Glutamatergic neuron (in vitro differentiated cells): ENCODE measurements around the gene ACAP1. TPM values are rescaled to one million over a fixed set of nuclear protein-coding genes. Genes with fewer than 3 reads are reported as not detected.

Experiments
- DNase-seq: peaks from one replicate; pipeline ENCODE4 v3.0.0; 2022
- H3K27ac Mint-ChIP-seq: one replicate; pipeline ENCODE4 v1.8.0; 2020; ENCODE audit warnings: mild to moderate bottlenecking, mixed read lengths, inconsistent platforms; ENCODE audit not compliant: unreplicated experiment
- H3K27me3 Mint-ChIP-seq: one replicate; pipeline ENCODE4 v1.8.0; 2020; ENCODE audit warnings: mild to moderate bottlenecking, moderate library complexity, mixed read lengths, inconsistent platforms; ENCODE audit not compliant: unreplicated experiment
- H3K36me3 Mint-ChIP-seq: one replicate; pipeline ENCODE4 v1.8.0; 2020; ENCODE audit warnings: mild to moderate bottlenecking, mixed read lengths, inconsistent platforms; ENCODE audit not compliant: unreplicated experiment
- H3K4me1 Mint-ChIP-seq: one replicate; pipeline ENCODE4 v1.8.0; 2020; ENCODE audit warnings: mild to moderate bottlenecking, low read depth, mixed read lengths, inconsistent platforms; ENCODE audit not compliant: unreplicated experiment
- H3K4me3 Mint-ChIP-seq: one replicate; pipeline ENCODE4 v1.8.0; 2020; ENCODE audit warnings: mild to moderate bottlenecking, mixed read lengths, inconsistent platforms; ENCODE audit not compliant: unreplicated experiment
- H3K9me3 Mint-ChIP-seq: one replicate; pipeline ENCODE4 v1.8.0; 2020; ENCODE audit warnings: mild to moderate bottlenecking, moderate library complexity, mixed read lengths, inconsistent platforms; ENCODE audit not compliant: unreplicated experiment
- total RNA-seq: library from RNA; stranded (reverse); fragmentation: NEBNext Ultra II Directional; extraction: Animal tissue kit (Norgen Biotek cat#: 25700); gene quantifications from one replicate; pipeline ENCODE4 v1.2.1, GENCODE V29; 2021; ENCODE audit not compliant: unreplicated experiment
- TF ChIP-seq, protein P1 (sequence below): fragments of 200-600 bp; sonication (generic); IDR thresholded peaks from one replicate; pipeline ENCODE4 v1.5.0; 2021; ENCODE audit not compliant: partially characterized antibody, unreplicated experiment

The ACAP1 gene
- total RNA-seq, 1 donor from 2014 or later = not detected

- no peak overlapping the region for H3K4me3 Mint-ChIP-seq
- peaks cover 21% of the 10 kb centered on the region for H3K9me3 Mint-ChIP-seq
- TF ChIP-seq, protein P1, sequence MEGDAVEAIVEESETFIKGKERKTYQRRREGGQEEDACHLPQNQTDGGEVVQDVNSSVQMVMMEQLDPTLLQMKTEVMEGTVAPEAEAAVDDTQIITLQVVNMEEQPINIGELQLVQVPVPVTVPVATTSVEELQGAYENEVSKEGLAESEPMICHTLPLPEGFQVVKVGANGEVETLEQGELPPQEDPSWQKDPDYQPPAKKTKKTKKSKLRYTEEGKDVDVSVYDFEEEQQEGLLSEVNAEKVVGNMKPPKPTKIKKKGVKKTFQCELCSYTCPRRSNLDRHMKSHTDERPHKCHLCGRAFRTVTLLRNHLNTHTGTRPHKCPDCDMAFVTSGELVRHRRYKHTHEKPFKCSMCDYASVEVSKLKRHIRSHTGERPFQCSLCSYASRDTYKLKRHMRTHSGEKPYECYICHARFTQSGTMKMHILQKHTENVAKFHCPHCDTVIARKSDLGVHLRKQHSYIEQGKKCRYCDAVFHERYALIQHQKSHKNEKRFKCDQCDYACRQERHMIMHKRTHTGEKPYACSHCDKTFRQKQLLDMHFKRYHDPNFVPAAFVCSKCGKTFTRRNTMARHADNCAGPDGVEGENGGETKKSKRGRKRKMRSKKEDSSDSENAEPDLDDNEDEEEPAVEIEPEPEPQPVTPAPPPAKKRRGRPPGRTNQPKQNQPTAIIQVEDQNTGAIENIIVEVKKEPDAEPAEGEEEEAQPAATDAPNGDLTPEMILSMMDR = no peak
- H3K27me3 Mint-ChIP-seq = peaks cover 22% of the 10 kb centered on the region
- H3K36me3 Mint-ChIP-seq = peaks cover 8% of the 10 kb centered on the region
- H3K27ac Mint-ChIP-seq = no peak overlapping the region
- no peak for DNase-seq
- peaks cover 2% of the 10 kb centered on the region for H3K4me1 Mint-ChIP-seq
These were observed 42.8 kb downstream of the ACAP1 start for GRCh38 chr17:7379134-7379533.

GRCh38 chr17:7380321-7380720 is 44.0 kb downstream of the ACAP1 start:
- Mint-ChIP-seq H3K27me3 (peaks cover 24% of the 10 kb centered on the region), H3K4me3 (peak overlapping the region; percentile 63), H3K4me1 (peaks cover 3% of the 10 kb centered on the region), H3K9me3 (peaks cover 21% of the 10 kb centered on the region), H3K36me3 (peaks cover 8% of the 10 kb centered on the region), H3K27ac (no peak overlapping the region)
- DNase-seq = no peak
- TF ChIP-seq, protein P1 = no peak

GRCh38 chr17:7380855-7381683 is 44.7 kb downstream of the ACAP1 start, which contains the start of gene TNK1:
TNK1 (plus strand) TSS chr17:7381089; CDS start chr17:7382927, 1,838 bp downstream.
- Mint-ChIP-seq H3K4me3 (peak within 1 kb of the TSS; percentile 63), H3K27ac (no peak within 1 kb of the TSS), H3K36me3 (peaks cover 8% of the 10 kb centered on the region), H3K4me1 (peaks cover 3% of the 10 kb centered on the region), H3K27me3 (peaks cover 27% of the 10 kb centered on the region), H3K9me3 (peaks cover 24% of the 10 kb centered on the region)
- DNase-seq = peak; percentile 29
- TF ChIP-seq, protein P1 = no peak

DNA sequence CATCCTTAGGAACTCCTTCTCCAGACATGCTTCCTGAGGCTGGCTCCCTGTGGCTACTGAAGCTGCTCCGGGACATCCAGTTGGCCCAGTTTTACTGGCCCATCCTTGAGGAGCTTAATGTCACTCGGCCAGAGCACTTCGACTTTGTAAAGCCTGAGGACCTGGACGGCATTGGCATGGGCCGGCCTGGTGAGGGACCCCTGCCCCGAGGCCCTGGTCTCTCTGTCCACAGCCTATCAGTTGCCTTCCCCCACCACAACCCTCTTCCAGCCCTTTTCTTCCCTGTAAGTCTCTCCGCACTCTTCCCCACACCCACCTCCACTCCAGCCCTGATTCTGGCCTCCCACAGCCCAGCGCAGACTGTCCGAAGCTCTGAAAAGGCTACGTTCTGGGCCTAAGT is 46.6 kb downstream of the ACAP1 start:
- H3K27ac Mint-ChIP-seq = no peak overlapping the region
- peaks cover 8% of the 10 kb centered on the region for H3K36me3 Mint-ChIP-seq
- TF ChIP-seq, protein P1 = no peak
- H3K4me1 Mint-ChIP-seq = peaks cover 3% of the 10 kb centered on the region
- peaks cover 27% of the 10 kb centered on the region for H3K27me3 Mint-ChIP-seq
- H3K9me3 Mint-ChIP-seq = peaks cover 27% of the 10 kb centered on the region
- DNase-seq = no peak
- no peak overlapping the region for H3K4me3 Mint-ChIP-seq

DNA sequence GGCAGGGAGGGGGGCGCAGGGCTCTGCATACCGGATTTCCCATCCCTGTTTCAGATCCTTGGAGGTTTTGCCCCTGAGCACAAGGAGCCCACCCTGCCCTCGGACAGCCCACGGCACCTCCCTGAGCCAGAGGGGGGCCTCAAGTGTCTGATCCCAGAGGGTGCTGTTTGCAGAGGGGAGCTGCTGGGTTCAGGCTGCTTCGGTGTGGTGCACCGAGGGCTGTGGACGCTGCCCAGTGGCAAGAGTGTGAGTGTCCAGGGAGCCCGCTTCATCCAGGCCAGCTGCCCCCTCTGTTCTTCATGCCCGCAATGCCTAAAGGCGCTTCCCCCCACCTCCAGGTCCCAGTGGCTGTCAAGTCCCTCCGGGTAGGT is 47.0 kb downstream of the ACAP1 start:
- TF ChIP-seq, protein P1 = no peak
- Mint-ChIP-seq H3K27me3 (peaks cover 27% of the 10 kb centered on the region), H3K36me3 (peaks cover 8% of the 10 kb centered on the region), H3K27ac (no peak overlapping the region), H3K4me3 (no peak overlapping the region), H3K9me3 (peaks cover 27% of the 10 kb centered on the region), H3K4me1 (peaks cover 3% of the 10 kb centered on the region)
- no peak for DNase-seq
